ENCODE results near the gene TMEM187.

- TF ChIP-seq, protein P1, sequence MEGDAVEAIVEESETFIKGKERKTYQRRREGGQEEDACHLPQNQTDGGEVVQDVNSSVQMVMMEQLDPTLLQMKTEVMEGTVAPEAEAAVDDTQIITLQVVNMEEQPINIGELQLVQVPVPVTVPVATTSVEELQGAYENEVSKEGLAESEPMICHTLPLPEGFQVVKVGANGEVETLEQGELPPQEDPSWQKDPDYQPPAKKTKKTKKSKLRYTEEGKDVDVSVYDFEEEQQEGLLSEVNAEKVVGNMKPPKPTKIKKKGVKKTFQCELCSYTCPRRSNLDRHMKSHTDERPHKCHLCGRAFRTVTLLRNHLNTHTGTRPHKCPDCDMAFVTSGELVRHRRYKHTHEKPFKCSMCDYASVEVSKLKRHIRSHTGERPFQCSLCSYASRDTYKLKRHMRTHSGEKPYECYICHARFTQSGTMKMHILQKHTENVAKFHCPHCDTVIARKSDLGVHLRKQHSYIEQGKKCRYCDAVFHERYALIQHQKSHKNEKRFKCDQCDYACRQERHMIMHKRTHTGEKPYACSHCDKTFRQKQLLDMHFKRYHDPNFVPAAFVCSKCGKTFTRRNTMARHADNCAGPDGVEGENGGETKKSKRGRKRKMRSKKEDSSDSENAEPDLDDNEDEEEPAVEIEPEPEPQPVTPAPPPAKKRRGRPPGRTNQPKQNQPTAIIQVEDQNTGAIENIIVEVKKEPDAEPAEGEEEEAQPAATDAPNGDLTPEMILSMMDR (IDR thresholded peaks at IDR 0.05; ENCODE audit: insufficient read depth, low read depth, low read length), result no peak
- no peak for TF ChIP-seq EZH2 (IDR thresholded peaks at IDR 0.05; ENCODE audit: insufficient read depth, low read length)
These were observed 46.0 kb upstream of the TMEM187 start for GRCh38 chrX:153926552-153926857.
